Cardiac muscle cell (in vitro differentiated cells and primary cell): ENCODE results near the gene LPIN1. TPM values are rescaled to one million over a fixed set of nuclear protein-coding genes. Genes with fewer than 3 reads are reported as not detected.

Source experiments
- DNase-seq, 2 donors: peaks; one replicate each; pipeline versions ENCODE4 v3.0.0 to v3.0.0-alpha.2; 2010 to 2017; ENCODE audit warnings: low read depth in 1 of 2, low spot score in 1 of 2
- H3K27ac ChIP-seq: fragments of 200-600 bp; sonication (generic); 2 replicates; pipeline ENCODE4 v1.5.1; 2016
- H3K27me3 ChIP-seq: fragments of 200-600 bp; sonication (generic); 2 replicates; pipeline ENCODE4 v1.6.0; 2016; ENCODE audit warnings: control low read depth
- H3K36me3 ChIP-seq: fragments of 200-600 bp; sonication (generic); 2 replicates; pipeline ENCODE4 v1.5.1; 2016; ENCODE audit warnings: control low read depth
- H3K4me1 ChIP-seq: fragments of 200-600 bp; sonication (generic); 2 replicates; pipeline ENCODE4 v1.8.1; 2017; ENCODE audit warnings: low read depth, mild to moderate bottlenecking, mixed run types
- H3K4me3 ChIP-seq: fragments of 200-600 bp; sonication (generic); 2 replicates; pipeline ENCODE4 v1.5.1; 2016; ENCODE audit warnings: mild to moderate bottlenecking
- H3K9me3 ChIP-seq: fragments of 200-600 bp; sonication (generic); 2 replicates; pipeline ENCODE4 v1.5.1; 2017; ENCODE audit warnings: low read depth, mild to moderate bottlenecking, control low read depth
- CTCF ChIP-seq: IDR thresholded peaks from 2 replicates; pipeline ENCODE4 v1.5.1; 2012; ENCODE audit warnings: low read depth, mild to moderate bottlenecking, low read length
- polyA plus RNA-seq: library from polyadenylated mRNA; unstranded; fragments of >200 nt; fragmentation: Nextera tagmentation; extraction: Ambion mirVana; gene quantifications from 2 replicates; pipeline ENCODE4 v1.2.1, GENCODE V29; 2016
- total RNA-seq: library from RNA; depleted of rRNA; stranded (reverse); fragments of >200 nt; gene quantifications from 2 replicates; pipeline ENCODE4 v1.2.3, GENCODE V29; 2016

Gene LPIN1
- total and polyA plus RNA-seq, 2 experiments from 2014 or later, result 47.0 to 58.3 TPM

DNA sequence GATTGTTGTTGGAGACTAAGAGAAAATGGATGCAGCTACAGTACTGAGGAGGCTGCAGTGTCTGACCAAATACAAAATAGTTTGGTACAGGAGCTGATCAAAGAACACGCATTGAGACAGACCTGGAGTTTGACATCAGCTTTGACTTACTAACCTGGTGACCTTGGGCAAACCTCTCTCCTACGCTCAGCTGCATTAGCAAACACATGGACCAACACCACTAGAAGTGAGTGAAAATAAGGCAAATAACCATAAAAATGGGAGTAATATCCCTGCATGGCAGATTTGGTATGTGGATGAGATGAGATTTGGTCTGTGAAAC lies 126.5 kb downstream of the LPIN1 start:
- TF ChIP-seq CTCF, result no peak
- Histone ChIP-seq H3K27ac (no peak overlapping the region), H3K27me3 (no peaks in the 10 kb centered on the region), H3K9me3 (no peaks in the 10 kb centered on the region), H3K4me3 (no peak overlapping the region), H3K4me1 (peaks cover 11% of the 10 kb centered on the region), H3K36me3 (no peaks in the 10 kb centered on the region)
- no peak for DNase-seq

DNA sequence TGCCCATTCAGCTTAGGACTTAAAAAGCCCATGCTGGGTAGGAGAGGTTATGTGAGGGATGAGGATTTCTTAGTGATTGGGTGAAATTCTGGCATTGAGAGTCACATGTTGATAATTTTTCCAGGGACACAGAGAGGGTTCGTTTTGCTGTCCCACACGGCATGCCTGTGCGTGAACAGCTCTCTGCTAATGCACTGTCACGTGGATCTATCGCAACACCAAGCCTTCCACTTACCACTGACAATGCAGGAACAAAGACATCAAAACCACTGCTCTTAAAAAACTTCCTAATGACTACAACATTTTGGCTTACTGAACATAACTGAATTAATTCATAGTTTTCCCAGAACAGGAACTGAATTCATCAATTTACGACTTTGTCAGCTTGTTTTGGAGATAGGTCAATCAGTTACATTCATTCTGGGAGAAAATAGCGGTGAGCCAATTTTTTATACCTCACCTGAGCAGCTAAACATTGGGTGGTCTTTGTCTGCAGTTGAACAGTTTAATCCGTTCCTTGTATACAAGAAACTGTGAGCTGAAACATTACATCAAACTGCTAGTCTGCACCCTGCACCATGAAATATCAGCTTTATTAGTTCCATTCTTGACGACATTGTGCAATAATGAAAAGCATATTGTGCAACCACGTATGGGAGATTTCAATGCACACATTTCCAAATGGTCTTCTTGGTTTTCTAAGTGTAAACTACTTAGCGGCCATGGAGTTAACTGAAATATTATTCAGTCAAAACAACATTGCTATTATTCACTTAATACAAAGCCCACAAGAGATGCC lies 127.1 kb downstream of the LPIN1 start:
- H3K4me1 ChIP-seq, result peaks cover 11% of the 10 kb centered on the region
- H3K27ac ChIP-seq, result no peak overlapping the region
- no peak overlapping the region for H3K4me3 ChIP-seq
- DNase-seq, result peak in 1 of 2 donors; percentile 68
- H3K27me3 ChIP-seq, result no peaks in the 10 kb centered on the region
- H3K36me3 ChIP-seq, result no peaks in the 10 kb centered on the region
- TF ChIP-seq CTCF, result no peak
- no peaks in the 10 kb centered on the region for H3K9me3 ChIP-seq

GRCh38 chr2:11874861-11875260 lies 128.4 kb downstream of the LPIN1 start:
- Histone ChIP-seq H3K27me3 (no peaks in the 10 kb centered on the region), H3K9me3 (no peaks in the 10 kb centered on the region), H3K4me3 (no peak overlapping the region), H3K27ac (no peak overlapping the region), H3K4me1 (peaks cover 6% of the 10 kb centered on the region), H3K36me3 (no peaks in the 10 kb centered on the region)
- no peak for DNase-seq
- TF ChIP-seq CTCF, result no peak

DNA sequence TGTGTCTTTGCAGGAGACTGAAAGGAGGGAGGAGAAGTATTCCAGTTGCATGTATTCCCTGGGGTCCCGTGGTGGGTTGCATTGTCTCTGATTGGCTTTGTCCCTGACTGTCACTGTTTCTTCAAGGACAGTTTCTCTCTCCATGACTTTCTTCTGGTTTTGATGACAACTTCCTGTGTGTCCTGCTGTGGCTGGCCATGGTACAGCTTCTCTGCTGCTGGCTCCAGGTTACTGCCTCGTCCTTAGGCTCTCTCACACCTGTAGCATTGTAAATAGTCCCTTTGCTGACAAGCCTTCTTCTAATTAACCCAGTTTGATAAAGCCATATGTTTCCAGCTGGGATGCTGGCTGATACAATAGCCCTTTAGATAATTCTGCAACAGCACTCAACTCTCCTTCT lies 129.0 kb downstream of the LPIN1 start:
- DNase-seq, result no peak
- H3K27ac ChIP-seq, result no peak overlapping the region
- no peak overlapping the region for H3K4me3 ChIP-seq
- TF ChIP-seq CTCF, result no peak
- H3K4me1 ChIP-seq, result peaks cover under 1% of the 10 kb centered on the region
- no peaks in the 10 kb centered on the region for H3K36me3 ChIP-seq
- no peaks in the 10 kb centered on the region for H3K9me3 ChIP-seq
- no peaks in the 10 kb centered on the region for H3K27me3 ChIP-seq

DNA sequence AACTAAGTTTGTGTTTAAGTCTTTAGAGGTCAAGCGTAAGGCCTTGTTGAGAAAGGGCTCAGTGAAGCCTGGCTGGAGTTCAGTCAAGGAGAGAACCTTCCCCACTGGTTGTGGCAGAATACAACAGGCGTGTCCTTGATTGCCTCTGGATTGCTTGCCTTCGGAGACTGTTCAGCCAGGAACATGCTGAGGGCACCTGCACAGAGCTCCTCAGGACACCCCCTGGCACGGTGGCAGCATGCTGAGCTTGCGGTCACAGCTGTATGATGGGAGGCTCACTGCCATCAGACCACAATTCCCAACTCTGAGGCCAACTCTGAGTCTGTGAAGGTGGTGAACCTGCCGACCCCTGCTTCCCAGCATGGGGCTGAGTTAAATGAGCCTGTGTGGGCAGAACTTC lies 130.0 kb downstream of the LPIN1 start:
- DNase-seq, result no peak
- Histone ChIP-seq H3K4me3 (no peak overlapping the region), H3K9me3 (no peaks in the 10 kb centered on the region), H3K27ac (no peak overlapping the region), H3K4me1 (no peaks in the 10 kb centered on the region), H3K27me3 (no peaks in the 10 kb centered on the region), H3K36me3 (no peaks in the 10 kb centered on the region)
- TF ChIP-seq CTCF, result no peak
